NCI-H82 (cell line): Measurements from ENCODE around the gene YBX2.

Experiments
- DNase-seq: peaks from one replicate; lab custom pipeline; 2025; lab: John Stamatoyannopoulos, UW

Gene YBX2

DNA sequence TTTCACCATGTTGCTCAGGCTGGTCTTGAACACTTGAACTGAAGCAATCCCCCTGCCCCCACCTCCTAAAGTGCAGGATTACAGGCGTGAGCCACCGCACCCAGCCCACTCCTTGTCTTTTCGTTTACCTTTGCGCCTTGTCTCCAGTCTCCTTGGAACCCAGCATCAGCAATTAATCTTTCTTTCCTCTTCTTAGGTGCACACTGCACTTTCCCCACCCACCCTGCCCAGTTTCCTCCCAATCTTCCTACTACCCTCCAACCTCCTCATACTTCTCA lies 30.7 kb downstream of the YBX2 start:
- peak; percentile 55 for DNase-seq

GRCh38 chr17:7262935-7263800 lies 31.3 kb downstream of the YBX2 start:
- DNase-seq, result peak; percentile 68

GRCh38 chr17:7262192-7262934 lies 32.1 kb downstream of the YBX2 start, which contains the start of gene CLDN7:
Gene CLDN7, minus strand, starts transcription at chr17:7262478. Its CDS starts 435 bp downstream, at chr17:7262043.
- DNase-seq, result no peak

DNA sequence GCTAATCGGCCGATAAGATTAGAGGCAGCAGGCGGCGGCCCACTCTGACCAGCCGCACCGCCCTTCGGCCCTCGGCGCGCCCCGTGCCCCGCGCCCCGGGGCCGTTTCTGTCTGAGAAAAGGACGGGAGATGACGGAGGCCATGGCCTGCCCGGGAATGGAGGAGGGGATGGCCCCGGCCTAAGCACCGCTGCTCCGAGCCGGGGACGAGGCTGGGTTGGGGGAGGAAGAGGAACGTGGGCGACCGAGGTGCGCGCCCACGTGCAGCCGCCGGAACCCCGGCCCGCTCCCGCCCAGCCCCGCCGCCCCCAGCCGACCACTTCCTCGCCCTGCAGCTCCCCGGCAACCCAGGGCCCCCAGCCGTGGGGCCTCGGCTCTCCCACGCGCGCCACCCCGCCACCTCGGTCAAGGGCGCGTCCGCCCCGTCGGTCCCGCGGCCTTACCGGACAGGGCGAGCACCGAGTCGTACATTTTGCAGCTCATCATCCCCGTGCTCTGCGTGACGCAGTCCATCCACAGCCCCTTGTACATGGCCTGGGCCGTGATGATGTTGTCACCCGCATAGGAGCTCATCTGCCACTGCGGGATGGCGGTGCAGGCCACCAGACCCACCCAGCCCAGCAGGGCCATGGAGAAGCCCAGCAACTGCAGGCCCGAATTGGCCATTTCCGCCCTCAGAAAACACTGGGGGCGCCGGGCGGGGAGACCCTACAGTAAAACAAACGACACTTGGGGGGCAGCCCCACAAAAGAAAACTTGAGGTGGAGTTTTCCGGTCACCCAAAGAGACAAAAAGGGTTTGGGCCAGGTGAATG lies 32.9 kb downstream of the YBX2 start:
- DNase-seq, result no peak

GRCh38 chr17:7260651-7261378 lies 33.6 kb downstream of the YBX2 start:
- peak; percentile 47 for DNase-seq

DNA sequence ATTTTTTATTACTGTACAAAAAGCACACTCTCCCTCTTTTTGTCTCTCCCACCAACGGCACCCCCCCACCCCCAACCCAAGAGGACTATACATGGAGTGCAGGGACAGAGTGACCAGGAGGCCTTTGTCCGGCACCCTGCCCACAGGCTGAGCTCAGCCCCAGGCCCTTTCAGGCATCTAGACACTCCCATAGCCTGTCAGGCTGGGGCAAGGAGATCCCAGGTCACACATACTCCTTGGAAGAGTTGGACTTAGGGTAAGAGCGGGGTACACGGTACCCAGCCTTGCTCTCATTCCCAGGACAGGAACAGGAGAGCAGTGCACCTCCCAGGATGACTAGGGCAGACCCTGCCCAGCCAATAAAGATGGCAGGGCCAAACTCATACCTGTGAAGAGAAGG lies 34.3 kb downstream of the YBX2 start:
- no peak for DNase-seq

GRCh38 chr17:7259555-7259889 lies 34.9 kb downstream of the YBX2 start:
- DNase-seq, result no peak

GRCh38 chr17:7258731-7259554 lies 35.5 kb downstream of the YBX2 start:
- no peak for DNase-seq

- no peak for DNase-seq
These were observed 37.5 kb downstream of the YBX2 start for GRCh38 chr17:7256766-7257456.

DNA sequence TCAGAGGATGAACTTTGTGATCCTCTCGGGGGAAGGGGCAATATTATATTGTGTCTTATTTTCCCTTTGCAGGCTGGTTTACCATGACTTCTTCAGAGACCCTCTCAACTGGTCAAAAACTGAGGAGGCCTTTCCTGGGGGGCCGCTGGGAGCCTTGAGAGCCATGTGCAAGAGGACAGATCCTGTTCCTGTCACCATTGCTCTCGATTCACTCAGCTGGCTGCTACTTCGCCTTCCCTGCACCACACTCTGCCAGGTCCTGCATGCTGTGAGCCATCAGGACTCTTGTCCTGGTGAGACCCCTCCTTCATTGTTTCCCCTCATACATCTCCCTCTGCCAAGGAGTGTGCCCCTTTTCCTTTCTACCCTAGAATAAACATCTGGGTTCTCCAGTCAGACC lies 39.9 kb downstream of the YBX2 start:
- no peak for DNase-seq

GRCh38 chr17:7253082-7253481 lies 41.4 kb downstream of the YBX2 start:
- peak; percentile 84 for DNase-seq

DNA sequence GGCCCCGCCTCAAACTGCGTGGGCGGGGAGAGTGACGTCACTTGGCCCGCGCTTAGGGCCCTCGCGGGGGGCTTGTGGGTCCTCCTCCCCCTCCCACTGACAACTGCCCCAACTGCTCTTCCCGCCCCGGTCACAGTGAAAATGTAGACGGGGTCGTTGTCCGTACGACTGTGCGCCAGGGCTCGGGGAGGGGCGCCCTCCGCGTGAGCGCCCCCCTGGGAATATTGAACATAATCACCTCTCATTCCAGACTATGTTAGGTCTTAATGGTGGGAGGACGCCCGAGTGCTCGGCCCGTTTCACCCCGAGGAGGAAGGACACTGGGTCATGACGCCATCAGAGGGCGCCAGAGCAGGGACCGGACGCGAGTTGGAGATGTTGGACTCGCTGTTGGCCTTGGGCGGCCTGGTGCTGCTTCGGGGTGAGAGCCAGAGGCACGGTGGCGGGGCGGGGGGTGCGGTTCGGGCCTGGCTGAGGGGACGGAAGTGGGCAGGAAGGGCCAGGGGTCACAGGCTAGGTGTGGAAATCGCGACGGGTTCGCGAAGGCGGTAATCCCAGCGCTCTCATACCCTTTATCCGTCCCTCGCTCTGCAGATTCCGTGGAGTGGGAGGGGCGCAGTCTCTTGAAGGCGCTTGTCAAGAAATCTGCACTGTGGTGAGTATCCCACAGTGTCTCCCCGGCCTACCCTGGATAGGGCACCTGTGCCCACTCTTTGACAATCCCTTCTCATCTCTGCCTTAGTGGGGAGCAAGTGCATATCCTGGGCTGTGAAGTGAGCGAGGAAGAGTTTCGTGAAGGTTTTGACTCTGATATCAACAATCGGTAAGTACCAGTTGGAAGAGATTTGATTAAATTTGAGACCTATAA lies 42.0 kb downstream of the YBX2 start, which contains the start of gene ELP5:
Gene ELP5 (plus strand): TSS at position 40 of the 868 bp plus-strand sequence. CDS start 336 bp downstream, at position 376.
- peak; percentile 98 for DNase-seq

DNA sequence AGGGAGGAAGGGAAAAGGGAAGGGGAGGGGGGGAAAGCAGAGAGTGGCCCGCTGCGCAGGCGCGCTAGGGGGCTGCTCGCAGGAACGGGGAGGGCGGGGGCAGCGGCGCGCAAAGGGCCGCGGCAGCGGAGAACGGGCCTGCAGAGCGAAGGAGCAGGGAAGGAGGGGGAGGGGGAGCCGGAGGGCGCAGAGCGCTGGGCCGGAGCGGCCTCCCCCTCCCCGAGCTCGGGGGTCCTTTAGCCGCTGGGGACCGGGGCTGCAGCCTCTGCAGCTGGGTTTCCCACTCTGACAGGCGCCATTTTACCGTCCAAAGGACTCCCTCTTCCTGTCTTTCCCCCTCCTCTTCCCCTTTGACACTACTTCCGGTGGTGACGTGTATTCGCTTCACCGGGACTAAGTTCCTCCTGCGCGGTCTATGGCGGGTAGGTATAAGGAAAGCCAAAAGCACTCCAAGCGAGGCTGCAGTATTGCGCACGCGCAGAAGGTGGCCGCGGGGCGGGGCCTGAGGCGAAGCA lies 42.7 kb downstream of the YBX2 start, which contains the start of gene CTDNEP1:
Gene CTDNEP1 (minus strand): TSS at position 74 of the 515 bp plus-strand sequence. CDS start 438 bp downstream, outside the sequence.
- peak; percentile 100 for DNase-seq

- DNase-seq, result no peak
These were observed 43.5 kb downstream of the YBX2 start for GRCh38 chr17:7250695-7251627.

DNA sequence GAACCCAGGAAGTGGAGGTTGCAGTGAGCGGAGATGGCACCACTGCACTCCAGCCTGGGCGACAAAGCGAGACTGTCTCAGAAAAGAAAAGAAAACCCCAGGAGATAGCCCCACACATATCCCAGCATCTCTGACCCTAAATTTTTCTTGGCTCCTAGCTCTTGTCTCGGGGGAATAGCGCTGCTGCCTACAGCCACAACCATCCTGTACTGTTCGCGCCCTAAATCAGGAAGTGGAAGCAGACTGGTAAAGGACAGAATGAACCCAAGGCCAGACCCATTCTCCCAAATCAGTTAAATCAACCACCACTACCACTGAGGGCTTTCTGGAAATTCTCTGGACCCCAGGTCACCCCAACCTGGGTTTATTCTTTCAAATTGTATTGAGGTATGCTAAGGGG lies 44.6 kb downstream of the YBX2 start:
- no peak for DNase-seq

DNA sequence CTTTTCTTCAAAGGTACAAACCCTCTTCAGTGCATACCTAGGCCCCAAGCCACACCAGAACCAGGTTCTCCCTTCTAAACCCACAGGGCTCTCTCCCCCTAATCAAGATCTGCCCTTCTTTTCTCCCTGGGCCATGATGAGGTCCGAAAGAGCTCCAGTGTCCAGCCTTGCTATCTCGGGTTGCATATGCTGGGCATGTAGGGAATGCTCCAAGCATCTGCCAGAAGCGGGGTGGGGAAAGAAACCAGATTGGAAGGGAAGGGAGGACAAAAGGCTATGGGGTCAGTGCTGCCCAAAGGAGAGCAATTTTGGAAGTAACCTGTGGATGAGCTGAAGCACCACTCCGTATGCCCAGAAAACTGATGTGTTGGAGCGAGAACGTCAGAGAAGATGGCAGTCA lies 45.2 kb downstream of the YBX2 start:
- DNase-seq, result no peak

DNA sequence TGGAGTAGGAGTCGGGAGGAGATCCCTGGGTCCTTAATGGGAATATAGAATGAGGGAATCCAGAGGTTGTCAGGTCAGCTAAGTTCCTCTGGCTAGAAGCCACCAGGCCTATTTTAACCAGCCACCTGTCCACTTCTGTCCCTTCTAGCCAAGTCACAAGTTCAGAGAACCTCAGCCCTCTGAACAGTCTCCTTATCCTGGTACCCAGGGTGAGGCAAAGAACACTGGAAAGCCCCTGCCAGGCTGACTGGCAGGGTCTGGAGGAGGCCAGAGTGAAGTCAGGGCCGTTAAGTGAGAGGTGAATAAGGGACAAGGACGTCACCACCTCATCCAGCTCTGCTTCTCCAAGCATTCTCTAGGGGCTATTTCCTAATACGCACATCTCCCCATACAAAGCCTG lies 45.6 kb downstream of the YBX2 start:
- no peak for DNase-seq

- DNase-seq, result no peak
These were observed 47.7 kb downstream of the YBX2 start for GRCh38 chr17:7246779-7247178.
